Heart right ventricle (tissue), 16 donors: ENCODE measurements around the gene CSRP1. TPM values are rescaled to one million over a fixed set of nuclear protein-coding genes. Genes with fewer than 3 reads are reported as not detected.

ENCODE experiments used
- ATAC-seq, 8 donors: fragments of 200-7000 bp; cut with Tn5 transposase; one replicate each; pipeline ENCODE4 v1.9.1; 2020; ENCODE audit warnings: mild to moderate bottlenecking in 8 of 8, moderate library complexity in 8 of 8, moderate number of reproducible peaks in 1 of 8
- DNase-seq, 2 donors: peaks; one replicate each; pipeline ENCODE4 v3.0.0-alpha.2; 2020
- H3K27ac ChIP-seq, 10 donors: fragments of 200-600 bp; sonication (generic) in 2 of 10; one replicate each; pipeline versions ENCODE4 v1.5.0 to v1.8.0; 2020 to 2022; ENCODE audit warnings: mild to moderate bottlenecking in 3 of 10
- H3K27me3 ChIP-seq, 7 donors: fragments of 200-600 bp; one replicate each; pipeline ENCODE4 v1.8.0; 2021 to 2022; ENCODE audit warnings: mild to moderate bottlenecking in 2 of 7
- H3K36me3 ChIP-seq, 9 donors: fragments of 200-600 bp; sonication (generic) in 1 of 9; one replicate each; pipeline versions ENCODE4 v1.5.0 to v1.8.0; 2020 to 2022; ENCODE audit warnings: mild to moderate bottlenecking in 2 of 9
- H3K4me1 ChIP-seq, 9 donors: fragments of 200-600 bp; sonication (generic) in 1 of 9; one replicate each; pipeline versions ENCODE4 v1.5.0 to v1.8.0; 2020 to 2022; ENCODE audit warnings: mild to moderate bottlenecking in 4 of 9
- H3K4me3 ChIP-seq, 10 donors: fragments of 200-600 bp; sonication (generic) in 2 of 10; one replicate each; pipeline versions ENCODE4 v1.5.0 to v1.8.0; 2020 to 2022; ENCODE audit warnings: mild to moderate bottlenecking in 7 of 10, moderate library complexity in 2 of 10
- H3K9me3 ChIP-seq, 11 donors: fragments of 200-600 bp in 10 of 11; sonication (generic) in 2 of 11; one replicate each; pipeline versions ENCODE4 v1.5.0 to v1.8.0; 2013 to 2022; ENCODE audit warnings: mild to moderate bottlenecking in 2 of 11, control low read depth in 1 of 11, moderate library complexity in 1 of 11
- WGBS, 2 donors: extraction: QIAGEN DNeasy Blood & Tissue Kit; methylation state at CpG; one replicate each; pipeline ENCODE4 v1.1.7; 2013; ENCODE audit warnings: inconsistent platforms in 1 of 2; 5-methylcytosine and 5-hydroxymethylcytosine counted together
- intact Hi-C, 10 donors: fragments of 100-400 bp; cut with DNase I; formaldehyde crosslinking; loops; one replicate each; pipeline versions ENCODE4 v1.11.1 to v1.14.2; 2022
- polyA plus RNA-seq, 2 donors: library from polyadenylated mRNA; stranded (reverse); fragments of 200-250 nt; gene quantifications; one replicate each; pipeline ENCODE4 v1.2.3, GENCODE V29; 2013
- total RNA-seq, 10 donors: library from RNA; stranded (reverse); fragmentation: NEBNext Ultra II Directional in 3 of 10; extraction: Animal tissue kit (Norgen Biotek cat#: 25700) in 3 of 10; gene quantifications; one replicate each; pipeline versions ENCODE4 v1.2.1 to v1.2.4, GENCODE V29; 2021 to 2023
- TF ChIP-seq, protein P1 (sequence below), 9 donors: fragments of 200-600 bp; sonication (generic) in 2 of 9; IDR thresholded peaks; one replicate each; pipeline versions ENCODE4 v1.5.0 to v1.8.0; 2021 to 2022; ENCODE audit warnings: antibody characterized with exemption in 9 of 9, mild to moderate bottlenecking in 5 of 9, moderate library complexity in 1 of 9
- donor health status: Arrhythmogenic right ventricular cardiomyopathy.
- donor health status: ischemic (EF 13 %, LVEDD 7.1; RV severe dilation, severe dysfunction).
- donor health status: healthy with polysubstance abuse.
- donor health status: DM: no; HTN: yes; CAD: no.
- donor health status: DM: no; HTN: no; CAD: no.
- donor health status: ischemic (EF 25% LVEDD 6.9; RV normal size, moderate dysfunction).
- donor health status: ischemic (EF 25% LVEDD 5.7; RV mildly dilated, moderate dysfunction).
- donor health status: healthy.
- donor health status: DM: yes; HTN: yes; CAD: no.
- donor health status: Ischemic cardiomyopathy.
- donor health status: ischemic (EF 35%, LVEDD 5.7; RV mildly dilated, moderate dysfunction).
- donor health status: nonischemic (EF 11% LVEDD 7.7; RV severe dilation, severe dysfunction).
- donor health status: DM: yes; HTN: yes; CAD: no.
- donor health status: PGD.
- donor health status: ischemic (EF 29% LVEDD 5.4; RV normal size, mild dysfunction).
- donor health status: nonischemic (EF 23%, LVEDD 6.1; RV moderate dilation, normal function).

Gene CSRP1
- total and polyA plus RNA-seq, 12 donors: 48.1 to 104 (median 67.7) TPM

DNA sequence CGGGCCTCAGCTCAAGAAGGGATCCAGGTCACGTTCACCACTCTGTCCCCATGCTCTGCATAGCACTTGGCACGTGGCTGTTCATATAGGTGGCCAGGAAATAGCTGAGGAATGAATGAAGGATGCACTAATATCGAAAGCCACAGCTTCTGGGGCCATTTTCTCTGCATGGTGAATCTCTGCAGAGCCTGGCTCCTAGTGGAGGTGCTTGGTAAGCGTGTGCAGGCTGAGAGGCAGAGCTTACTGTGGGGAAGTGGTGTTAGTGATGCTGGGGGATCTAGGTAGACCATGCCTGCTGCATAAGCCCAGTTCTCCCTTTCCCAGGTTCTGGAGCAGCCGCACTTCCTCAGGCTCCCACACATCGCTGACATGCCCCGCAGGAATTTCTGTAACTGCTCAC lies 8.3 kb downstream of the CSRP1 start:
- Histone ChIP-seq H3K4me1 (peaks cover 16 to 96% (median 77%) of the 10 kb centered on the region in 9 donors), H3K4me3 (no peak overlapping the region), H3K27ac (peak overlapping the region in 3 of 10 donors; percentile 5 to 81 (median 77)), H3K27me3 (no peaks in the 10 kb centered on the region), H3K36me3 (peaks cover 0 to 51% (median 5%) of the 10 kb centered on the region in 9 donors), H3K9me3 (no peaks in the 10 kb centered on the region)
- TF ChIP-seq, protein P1, sequence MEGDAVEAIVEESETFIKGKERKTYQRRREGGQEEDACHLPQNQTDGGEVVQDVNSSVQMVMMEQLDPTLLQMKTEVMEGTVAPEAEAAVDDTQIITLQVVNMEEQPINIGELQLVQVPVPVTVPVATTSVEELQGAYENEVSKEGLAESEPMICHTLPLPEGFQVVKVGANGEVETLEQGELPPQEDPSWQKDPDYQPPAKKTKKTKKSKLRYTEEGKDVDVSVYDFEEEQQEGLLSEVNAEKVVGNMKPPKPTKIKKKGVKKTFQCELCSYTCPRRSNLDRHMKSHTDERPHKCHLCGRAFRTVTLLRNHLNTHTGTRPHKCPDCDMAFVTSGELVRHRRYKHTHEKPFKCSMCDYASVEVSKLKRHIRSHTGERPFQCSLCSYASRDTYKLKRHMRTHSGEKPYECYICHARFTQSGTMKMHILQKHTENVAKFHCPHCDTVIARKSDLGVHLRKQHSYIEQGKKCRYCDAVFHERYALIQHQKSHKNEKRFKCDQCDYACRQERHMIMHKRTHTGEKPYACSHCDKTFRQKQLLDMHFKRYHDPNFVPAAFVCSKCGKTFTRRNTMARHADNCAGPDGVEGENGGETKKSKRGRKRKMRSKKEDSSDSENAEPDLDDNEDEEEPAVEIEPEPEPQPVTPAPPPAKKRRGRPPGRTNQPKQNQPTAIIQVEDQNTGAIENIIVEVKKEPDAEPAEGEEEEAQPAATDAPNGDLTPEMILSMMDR (IDR thresholded peaks at IDR 0.05): no peak
- ATAC-seq: no peak
- no peak for DNase-seq
- intact Hi-C loops: no loop called here
- WGBS, 2 donors: 87 to 92% methylated on average over 8 of the region's 8 CpGs

DNA sequence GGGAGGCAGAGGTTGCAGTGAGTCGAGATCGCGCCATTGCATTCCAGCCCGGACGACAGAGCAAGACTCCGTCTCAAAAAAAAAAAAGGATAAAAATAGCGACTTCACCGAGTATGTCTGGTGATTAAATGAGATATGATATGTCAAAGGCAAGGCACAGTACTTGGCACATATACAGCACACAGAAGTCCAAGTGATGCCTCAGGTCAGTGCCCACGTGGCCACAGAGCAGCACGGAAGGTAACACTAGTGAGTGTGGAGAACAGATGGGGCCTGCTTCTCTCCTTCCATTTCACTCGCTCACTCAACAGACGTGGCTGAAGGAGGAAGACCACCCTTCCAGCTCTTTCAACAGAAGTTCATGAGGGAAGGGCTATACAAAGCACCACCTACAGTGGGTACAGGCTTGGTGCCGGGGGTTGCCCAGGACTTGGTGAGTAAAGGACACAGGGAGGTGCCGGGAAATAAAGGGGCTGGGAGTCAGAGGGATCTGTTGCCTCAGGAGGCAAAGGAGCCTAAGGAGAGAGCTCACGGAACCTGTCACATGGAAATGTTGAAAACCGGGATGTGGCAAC lies 8.9 kb downstream of the CSRP1 start:
- H3K4me3 ChIP-seq: no peak overlapping the region
- no peaks in the 10 kb centered on the region for H3K9me3 ChIP-seq
- no peak overlapping the region for H3K27ac ChIP-seq
- H3K36me3 ChIP-seq: peaks cover 0 to 57% (median 5%) of the 10 kb centered on the region in 9 donors
- no peaks in the 10 kb centered on the region for H3K27me3 ChIP-seq
- 75 to 82% methylated on average over 16 of the region's 16 CpGs for WGBS, 2 donors
- no peak for DNase-seq
- intact Hi-C loops: no loop called here
- peaks cover 16 to 96% (median 78%) of the 10 kb centered on the region in 9 donors for H3K4me1 ChIP-seq
- ATAC-seq: no peak
- TF ChIP-seq, protein P1 (IDR thresholded peaks at IDR 0.05): no peak

DNA sequence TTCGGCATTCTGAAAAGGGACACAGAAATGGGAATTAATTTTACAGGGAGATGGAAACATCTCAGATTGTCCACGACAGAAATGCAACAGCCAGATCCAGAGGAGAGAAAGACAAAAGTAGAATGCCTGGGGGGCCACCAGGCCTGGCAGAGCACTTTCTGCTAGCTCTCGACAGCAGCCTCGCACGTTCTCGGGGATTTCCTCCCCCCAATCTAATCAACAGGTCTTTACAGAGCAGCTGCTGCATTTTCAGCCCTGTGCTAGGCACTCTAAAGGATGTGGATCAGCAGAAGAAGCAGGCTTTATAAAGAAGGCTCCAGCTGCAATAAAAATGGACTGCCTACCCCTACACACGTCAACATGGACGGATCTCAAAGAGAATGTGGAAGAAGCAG lies 10.6 kb downstream of the CSRP1 start:
- peak overlapping the region in 1 of 10 donors; percentile 5 for H3K4me3 ChIP-seq
- no peaks in the 10 kb centered on the region for H3K9me3 ChIP-seq
- DNase-seq (no peak), ATAC-seq (no peak)
- H3K4me1 ChIP-seq: peaks cover 16 to 98% (median 84%) of the 10 kb centered on the region in 9 donors
- H3K27me3 ChIP-seq: no peaks in the 10 kb centered on the region
- intact Hi-C loops: no loop called here
- WGBS, 2 donors: 27 to 41% methylated on average over 8 of the region's 8 CpGs
- peaks cover 0 to 64% (median 5%) of the 10 kb centered on the region in 9 donors for H3K36me3 ChIP-seq
- H3K27ac ChIP-seq: peak overlapping the region; percentile 61 to 82 (median 75)
- TF ChIP-seq, protein P1 (IDR thresholded peaks at IDR 0.05): no peak

DNA sequence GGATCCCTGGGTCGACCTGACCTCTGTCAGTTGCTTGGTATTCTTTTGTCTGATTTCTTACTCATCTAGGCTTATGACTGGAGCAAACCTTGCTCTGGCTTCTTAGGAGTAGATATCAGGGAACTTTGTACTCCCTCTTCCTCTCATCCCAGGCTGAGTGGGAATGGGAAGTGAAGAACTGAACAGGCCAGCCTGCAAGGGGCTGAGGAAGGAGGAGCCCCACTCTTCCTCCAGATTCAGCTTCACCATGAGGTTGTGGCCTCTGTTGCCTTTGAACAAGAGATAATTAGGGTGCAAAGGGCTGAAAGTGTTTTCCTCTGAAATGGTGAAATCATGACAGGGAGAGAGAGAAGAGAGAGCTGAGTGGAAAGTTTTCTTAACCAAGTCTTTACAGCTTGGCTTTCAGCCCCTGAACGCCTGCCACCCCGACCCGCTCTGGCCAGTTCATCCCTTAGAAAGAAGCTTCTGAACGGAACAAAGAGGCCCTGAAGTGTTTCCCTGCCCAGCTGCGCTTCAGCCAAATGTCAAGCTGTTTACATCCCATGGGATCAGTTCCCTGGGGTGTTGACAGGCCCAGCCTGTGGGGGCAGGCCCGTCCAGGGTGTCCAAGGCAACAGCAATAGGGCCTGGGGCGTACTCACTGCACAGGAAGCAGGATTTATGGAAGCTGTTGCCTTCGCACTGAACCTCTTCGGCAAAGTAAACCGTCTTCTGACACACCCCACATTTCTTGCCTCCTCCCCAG lies 11.2 kb downstream of the CSRP1 start:
- peak; percentile 82 for DNase-seq
- peaks cover 0 to 64% (median 5%) of the 10 kb centered on the region in 9 donors for H3K36me3 ChIP-seq

More for the DNA sequence above, 11.2 kb downstream of the CSRP1 start:
- H3K27me3 ChIP-seq: no peaks in the 10 kb centered on the region
- peak overlapping the region; percentile 61 to 82 (median 75) for H3K27ac ChIP-seq
- intact Hi-C loops: no loop called here
- H3K4me3 ChIP-seq: peak overlapping the region in 1 of 10 donors; percentile 5
- ATAC-seq: peak; percentile 64 to 87 (median 74)
- TF ChIP-seq, protein P1 (IDR thresholded peaks at IDR 0.05): no peak
- WGBS, 2 donors: 19 to 24% methylated on average over 11 of the region's 11 CpGs
- peaks cover 16 to 98% (median 84%) of the 10 kb centered on the region in 9 donors for H3K4me1 ChIP-seq
- no peaks in the 10 kb centered on the region for H3K9me3 ChIP-seq
